ENCODE results near the gene CRABP2. TPM values are rescaled to one million over a fixed set of nuclear protein-coding genes. Genes with fewer than 3 reads are reported as not detected.

Gene CRABP2
- polyA plus RNA-seq, 1 of the 3 experiments (the other 2 are of a cell fraction), result 42.1 TPM

DNA sequence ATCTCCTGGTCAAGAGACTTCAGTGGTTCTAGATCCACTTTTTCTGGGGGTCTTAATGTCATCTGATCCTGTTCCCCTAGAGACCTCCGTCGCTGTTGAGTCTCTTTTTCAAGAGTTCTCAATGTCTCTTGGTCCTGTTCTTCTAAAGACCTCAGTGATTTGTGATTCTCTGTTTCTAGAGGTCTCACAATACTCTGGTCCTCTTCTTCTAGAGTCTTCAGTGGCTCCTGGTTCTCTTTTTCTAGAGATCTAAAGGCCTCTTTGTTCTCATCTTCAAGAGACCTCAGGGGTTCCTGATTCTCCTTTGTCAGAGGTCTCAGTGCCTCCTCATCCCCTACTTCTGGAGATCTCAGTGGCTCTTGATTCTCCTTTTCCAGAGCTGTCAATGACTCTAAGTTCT is 33.6 kb downstream of the CRABP2 start (continued):
- TF ChIP-seq, protein P1, sequence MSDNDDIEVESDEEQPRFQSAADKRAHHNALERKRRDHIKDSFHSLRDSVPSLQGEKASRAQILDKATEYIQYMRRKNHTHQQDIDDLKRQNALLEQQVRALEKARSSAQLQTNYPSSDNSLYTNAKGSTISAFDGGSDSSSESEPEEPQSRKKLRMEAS (IDR thresholded peaks at IDR 0.05; ENCODE audit: low read depth), result no peak
- no peak for TF ChIP-seq FOXJ3 (CRISPR knock-in tag; IDR thresholded peaks at IDR 0.05)
- TF ChIP-seq EZH2phosphoT487 (IDR thresholded peaks at IDR 0.05; ENCODE audit: borderline replicate concordance, low read depth), result no peak
- no peak for TF ChIP-seq SIN3A (IDR thresholded peaks at IDR 0.05; ENCODE audit: borderline replicate concordance, low read depth, low read length)
- no peak for TF ChIP-seq TEAD4 (IDR thresholded peaks at IDR 0.05; ENCODE audit: borderline replicate concordance, insufficient read depth)
- TF ChIP-seq, protein P2, sequence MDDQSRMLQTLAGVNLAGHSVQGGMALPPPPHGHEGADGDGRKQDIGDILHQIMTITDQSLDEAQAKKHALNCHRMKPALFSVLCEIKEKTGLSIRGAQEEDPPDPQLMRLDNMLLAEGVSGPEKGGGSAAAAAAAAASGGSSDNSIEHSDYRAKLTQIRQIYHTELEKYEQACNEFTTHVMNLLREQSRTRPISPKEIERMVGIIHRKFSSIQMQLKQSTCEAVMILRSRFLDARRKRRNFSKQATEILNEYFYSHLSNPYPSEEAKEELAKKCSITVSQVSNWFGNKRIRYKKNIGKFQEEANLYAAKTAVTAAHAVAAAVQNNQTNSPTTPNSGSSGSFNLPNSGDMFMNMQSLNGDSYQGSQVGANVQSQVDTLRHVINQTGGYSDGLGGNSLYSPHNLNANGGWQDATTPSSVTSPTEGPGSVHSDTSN (IDR thresholded peaks at IDR 0.05), result no peak
- TF ChIP-seq NRF1 (IDR thresholded peaks at IDR 0.05; ENCODE audit: low read depth, low read length), result no peak
- no peak for TF ChIP-seq POLR2AphosphoS5 (IDR thresholded peaks at IDR 0.05; ENCODE audit: low read depth, low read length)
- no peak for TF ChIP-seq GATA2 (CRISPR knock-in tag; IDR thresholded peaks at IDR 0.05)
- no peak for TF ChIP-seq CHD2 (IDR thresholded peaks at IDR 0.05; ENCODE audit: low read length, partially characterized antibody)

GRCh38 chr1:156670791-156671190 is 34.6 kb downstream of the CRABP2 start:
- TF ChIP-seq SMC3 (IDR thresholded peaks at IDR 0.05; ENCODE audit: low read depth, low read length) (no peak), SIN3A (IDR thresholded peaks at IDR 0.05; ENCODE audit: borderline replicate concordance, low read depth, low read length) (no peak), TEAD4 (IDR thresholded peaks at IDR 0.05; ENCODE audit: borderline replicate concordance, insufficient read depth) (no peak), FOSL2 (IDR thresholded peaks at IDR 0.05; ENCODE audit: borderline replicate concordance, low read depth) (no peak), USF2 (IDR thresholded peaks at IDR 0.05; ENCODE audit: borderline replicate concordance, low read depth, low read length) (no peak), NRF1 (IDR thresholded peaks at IDR 0.05; ENCODE audit: low read depth, low read length) (no peak), GATA2 (CRISPR knock-in tag; IDR thresholded peaks at IDR 0.05) (no peak), CTCF (IDR thresholded peaks at IDR 0.05) (no peak), FOXM1 (IDR thresholded peaks at IDR 0.05; ENCODE audit: low read depth) (no peak), JUND (IDR thresholded peaks at IDR 0.05) (no peak)
- TF ChIP-seq, protein P1 (IDR thresholded peaks at IDR 0.05; ENCODE audit: low read depth), result no peak
- TF ChIP-seq, protein P3, sequence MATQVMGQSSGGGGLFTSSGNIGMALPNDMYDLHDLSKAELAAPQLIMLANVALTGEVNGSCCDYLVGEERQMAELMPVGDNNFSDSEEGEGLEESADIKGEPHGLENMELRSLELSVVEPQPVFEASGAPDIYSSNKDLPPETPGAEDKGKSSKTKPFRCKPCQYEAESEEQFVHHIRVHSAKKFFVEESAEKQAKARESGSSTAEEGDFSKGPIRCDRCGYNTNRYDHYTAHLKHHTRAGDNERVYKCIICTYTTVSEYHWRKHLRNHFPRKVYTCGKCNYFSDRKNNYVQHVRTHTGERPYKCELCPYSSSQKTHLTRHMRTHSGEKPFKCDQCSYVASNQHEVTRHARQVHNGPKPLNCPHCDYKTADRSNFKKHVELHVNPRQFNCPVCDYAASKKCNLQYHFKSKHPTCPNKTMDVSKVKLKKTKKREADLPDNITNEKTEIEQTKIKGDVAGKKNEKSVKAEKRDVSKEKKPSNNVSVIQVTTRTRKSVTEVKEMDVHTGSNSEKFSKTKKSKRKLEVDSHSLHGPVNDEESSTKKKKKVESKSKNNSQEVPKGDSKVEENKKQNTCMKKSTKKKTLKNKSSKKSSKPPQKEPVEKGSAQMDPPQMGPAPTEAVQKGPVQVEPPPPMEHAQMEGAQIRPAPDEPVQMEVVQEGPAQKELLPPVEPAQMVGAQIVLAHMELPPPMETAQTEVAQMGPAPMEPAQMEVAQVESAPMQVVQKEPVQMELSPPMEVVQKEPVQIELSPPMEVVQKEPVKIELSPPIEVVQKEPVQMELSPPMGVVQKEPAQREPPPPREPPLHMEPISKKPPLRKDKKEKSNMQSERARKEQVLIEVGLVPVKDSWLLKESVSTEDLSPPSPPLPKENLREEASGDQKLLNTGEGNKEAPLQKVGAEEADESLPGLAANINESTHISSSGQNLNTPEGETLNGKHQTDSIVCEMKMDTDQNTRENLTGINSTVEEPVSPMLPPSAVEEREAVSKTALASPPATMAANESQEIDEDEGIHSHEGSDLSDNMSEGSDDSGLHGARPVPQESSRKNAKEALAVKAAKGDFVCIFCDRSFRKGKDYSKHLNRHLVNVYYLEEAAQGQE (IDR thresholded peaks at IDR 0.05; ENCODE audit: low read depth, low read length), result no peak
- no peak overlapping the region for H3K4me2 ChIP-seq
- no peaks in the 10 kb centered on the region for H3F3A ChIP-seq (replicated peaks; ENCODE audit: insufficient read depth)
- H3K79me2 ChIP-seq (ENCODE audit: insufficient read depth), result peaks cover 6% of the 10 kb centered on the region
- peaks cover 10% of the 10 kb centered on the region; the same call in 1 of the 2 replicates for H4K20me1 ChIP-seq (ENCODE audit: insufficient read depth)
- no peaks in the 10 kb centered on the region for H3K9me3 ChIP-seq
- no peak overlapping the region for H3K4me3 ChIP-seq (ENCODE audit: low read depth in 2 of 2, low read length in 1 of 2)
- peaks cover 12 to 26% of the 10 kb centered on the region in 2 experiments for H3K36me3 ChIP-seq (replicated peaks in 1 of 2; ENCODE audit: control insufficient read depth in 1 of 2, insufficient read depth in 2 of 2, low read length in 1 of 2)
- no peak overlapping the region for H2AFZ ChIP-seq (ENCODE audit: low read depth)
- H3K9me2 ChIP-seq, result no peaks in the 10 kb centered on the region
- H3K9ac ChIP-seq, result no peak overlapping the region
- ChIA-PET CTCF (interaction anchor here (2.2 to 25.8 kb wide), 4 partner anchors 10 to 46 kb away, joined by 7 to 682 read pairs (median 18); no protein-coding TSS in a partner anchor), POLR2A (no interaction called here)
- H3K4me1 ChIP-seq (ENCODE audit: control insufficient read depth in 1 of 2, insufficient read depth in 2 of 2, low read depth in 1 of 2, low read length in 1 of 2), result peaks cover 15 to 65% of the 10 kb centered on the region in 2 experiments; a peak in 3 of 4 replicates
- WGBS (ENCODE audit: low lambda C conversion rate), result 67% methylated on average over 3 of the region's 4 CpGs
- DNase-seq, result no peak
- H3K27me3 ChIP-seq (ENCODE audit: insufficient read depth), result no peaks in the 10 kb centered on the region
- H3K27ac ChIP-seq (ENCODE audit: low read depth in 2 of 2, low read length in 1 of 2), result peak overlapping the region in 1 of 2 experiments; percentile 51; a peak in 1 of 4 replicates

All from SK-N-SH (cell line).